GM19463 (cell line): ENCODE measurements around the gene MEGF11.
"Not testable (repeated sequence)": the region's sequence is repeated elsewhere in the genome, so short reads cannot be mapped to it uniquely, and the experiment has no call there.

Experiments used
- ATAC-seq: cut with Tn5 transposase; IDR thresholded peaks from one replicate; pipeline ENCODE4 v1.9.1; 2021; ENCODE audit warnings: mild to moderate bottlenecking, moderate library complexity; ENCODE audit not compliant: unreplicated experiment

MEGF11 gene

DNA sequence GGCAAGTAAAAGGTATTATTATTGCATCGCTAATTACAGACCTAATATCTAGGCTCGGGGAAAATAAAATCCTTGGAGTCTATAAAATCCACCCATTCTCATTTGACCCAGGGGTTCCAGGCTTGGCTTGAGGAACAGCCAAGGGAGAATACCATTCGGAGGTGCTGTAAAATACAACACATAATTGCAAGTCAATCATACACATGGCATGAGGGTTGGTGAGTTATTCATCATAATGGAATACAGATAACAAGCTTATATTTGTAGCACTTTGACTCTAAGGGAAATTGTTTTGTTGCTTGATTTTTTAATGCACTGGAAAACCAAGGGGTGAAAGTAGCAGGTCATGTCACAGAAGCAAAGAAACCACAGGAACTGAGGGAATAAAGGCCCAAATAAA, 23.0 kb upstream of the MEGF11 start:
- ATAC-seq, result no peak

- ATAC-seq, result no peak
These were observed 21.8 kb upstream of the MEGF11 start for GRCh38 chr15:66275352-66275751.

DNA sequence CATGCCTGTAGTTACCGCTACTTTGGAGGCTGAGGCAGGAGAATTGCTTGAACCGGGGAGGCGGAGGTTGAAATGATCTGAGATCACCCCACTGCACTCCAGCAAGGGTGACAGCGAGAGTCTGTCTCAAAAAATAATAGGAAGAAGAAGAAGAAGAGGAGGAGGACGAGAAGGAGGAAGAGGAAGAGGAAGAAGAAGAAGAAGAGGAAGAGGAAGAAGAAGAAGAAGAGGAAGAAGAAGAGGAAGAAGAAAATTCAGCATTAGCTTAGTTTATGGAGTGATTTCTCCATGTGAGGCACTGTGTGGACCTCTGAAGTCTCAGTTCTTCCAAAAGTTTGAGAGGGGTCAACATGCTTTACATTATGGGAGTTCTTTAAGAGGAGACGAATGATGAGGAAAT, 17.4 kb upstream of the MEGF11 start:
- ATAC-seq, result no peak

GRCh38 chr15:66269326-66270090, 16.0 kb upstream of the MEGF11 start:
- no peak for ATAC-seq

- ATAC-seq, result no peak
These were observed 11.4 kb upstream of the MEGF11 start for GRCh38 chr15:66264859-66265513.

DNA sequence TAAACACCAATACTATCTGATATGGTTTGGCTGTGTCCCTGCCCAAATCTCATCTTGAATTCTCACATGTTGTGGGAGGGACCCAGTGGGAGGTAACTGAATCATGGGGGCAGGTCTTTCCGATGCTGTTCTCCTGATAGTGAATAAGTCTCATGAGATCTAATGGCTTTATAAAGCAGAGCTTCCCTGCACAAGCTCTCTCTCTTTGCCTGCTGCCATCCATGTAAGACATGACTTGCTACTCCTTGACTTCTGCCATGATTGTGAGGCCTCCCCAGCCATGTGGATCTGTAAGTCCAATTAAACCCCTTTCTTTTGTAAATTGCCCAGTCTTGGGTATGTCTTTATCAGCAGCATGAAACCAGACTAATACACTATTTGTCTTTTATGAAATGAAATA, 9.3 kb upstream of the MEGF11 start:
- not testable (repeated sequence) for ATAC-seq

GRCh38 chr15:66261056-66261455, 7.5 kb upstream of the MEGF11 start:
- no peak for ATAC-seq

DNA sequence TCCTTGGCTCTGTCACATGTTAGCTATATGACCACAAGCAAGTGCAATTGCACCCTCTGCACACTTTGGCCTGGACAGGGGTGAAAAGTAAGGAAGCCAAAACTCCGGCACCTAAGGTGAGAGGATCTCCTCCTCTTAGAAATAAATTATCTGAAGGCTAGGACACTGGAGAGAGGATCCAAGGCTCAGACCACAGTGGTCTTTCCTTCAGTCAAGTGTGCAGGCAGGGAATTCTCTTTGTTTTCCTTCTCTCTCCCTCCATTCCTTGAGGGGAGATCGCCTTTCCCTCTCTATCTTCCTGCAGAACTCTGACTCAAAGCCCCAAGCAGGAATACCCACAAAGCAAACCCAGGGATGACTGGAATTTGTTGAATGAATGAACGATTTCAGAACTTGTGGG, 3.1 kb upstream of the MEGF11 start:
- ATAC-seq, result no peak

DNA sequence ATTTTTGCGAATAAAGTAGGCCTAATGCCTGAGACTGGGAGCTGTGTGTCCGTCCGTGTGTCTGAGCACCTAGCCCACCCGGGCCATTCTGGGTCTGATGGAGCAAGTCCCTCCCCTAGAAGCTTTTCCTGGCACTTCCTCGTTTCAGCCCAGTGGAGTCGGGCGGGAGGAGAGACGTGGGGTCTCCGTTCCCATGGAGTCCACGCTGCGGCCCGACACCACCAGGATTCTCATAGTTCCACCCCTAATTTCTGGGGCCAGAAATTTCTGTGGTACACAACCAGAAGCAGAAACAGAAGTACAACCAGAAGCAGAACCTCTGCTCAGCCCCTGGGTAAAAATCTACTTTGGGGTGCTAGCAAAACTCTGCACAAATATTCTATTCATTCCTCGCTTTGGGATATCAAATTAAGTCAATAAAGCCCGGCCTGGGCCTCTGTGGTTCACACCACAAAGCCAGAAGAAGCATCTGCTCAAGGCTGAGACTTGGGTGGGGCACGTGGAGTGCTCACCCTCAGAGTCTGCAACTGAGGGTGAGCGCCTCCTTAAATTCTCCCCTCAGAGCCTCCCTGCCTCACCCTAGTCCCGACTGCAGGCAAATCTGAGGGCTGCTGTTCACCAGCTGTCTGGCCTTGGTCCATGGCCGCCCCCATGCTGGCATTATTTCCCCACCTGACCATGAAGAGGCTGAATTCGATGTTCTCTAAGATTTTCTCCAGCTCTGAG, 1.6 kb upstream of the MEGF11 start:
- no peak for ATAC-seq

DNA sequence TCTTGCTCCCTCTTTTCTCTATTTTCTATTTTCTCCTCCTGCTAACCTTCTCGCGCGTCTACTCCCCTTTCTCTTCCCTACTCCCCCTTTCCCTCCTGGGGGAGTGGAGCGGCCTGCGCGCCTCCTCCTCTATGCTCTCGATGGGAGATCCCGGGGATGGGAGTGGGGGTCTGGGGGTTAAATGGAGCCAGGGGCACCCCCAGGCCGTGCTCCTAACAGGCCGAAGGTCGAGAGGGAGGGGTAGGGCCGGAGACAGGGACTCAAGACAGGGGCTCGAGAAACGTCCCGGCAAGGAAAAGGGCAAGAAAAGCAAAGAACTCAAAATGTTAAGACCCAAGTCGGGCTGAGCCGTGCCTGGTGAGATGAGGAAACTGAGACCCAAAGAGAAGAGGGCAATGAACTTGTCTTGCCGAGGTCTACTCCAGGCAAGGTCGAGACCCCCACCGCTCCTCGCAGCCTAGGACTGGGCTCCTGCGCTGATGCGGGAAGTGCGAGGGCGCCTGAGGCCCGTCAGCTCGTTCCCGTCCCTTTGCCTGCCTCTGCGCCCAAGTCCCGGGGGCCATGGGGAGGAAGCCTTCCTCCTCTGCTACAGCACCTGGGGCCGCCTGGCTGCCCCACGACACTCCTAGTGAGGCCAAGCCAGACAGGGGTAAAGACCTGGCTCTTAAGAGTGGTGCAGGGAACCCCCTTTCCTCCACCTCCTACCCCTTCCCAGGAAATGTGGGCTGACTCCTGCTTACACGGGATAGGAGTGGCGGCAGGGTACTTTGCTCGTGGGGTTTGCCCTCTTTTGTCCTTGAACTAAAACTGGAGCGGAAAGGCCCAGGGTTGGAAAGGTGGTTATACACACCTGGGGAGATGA, 770 bp upstream of the MEGF11 start:
- ATAC-seq, result no peak

GRCh38 chr15:66252685-66253417, 699 bp downstream of the MEGF11 start:
- ATAC-seq, result no peak

DNA sequence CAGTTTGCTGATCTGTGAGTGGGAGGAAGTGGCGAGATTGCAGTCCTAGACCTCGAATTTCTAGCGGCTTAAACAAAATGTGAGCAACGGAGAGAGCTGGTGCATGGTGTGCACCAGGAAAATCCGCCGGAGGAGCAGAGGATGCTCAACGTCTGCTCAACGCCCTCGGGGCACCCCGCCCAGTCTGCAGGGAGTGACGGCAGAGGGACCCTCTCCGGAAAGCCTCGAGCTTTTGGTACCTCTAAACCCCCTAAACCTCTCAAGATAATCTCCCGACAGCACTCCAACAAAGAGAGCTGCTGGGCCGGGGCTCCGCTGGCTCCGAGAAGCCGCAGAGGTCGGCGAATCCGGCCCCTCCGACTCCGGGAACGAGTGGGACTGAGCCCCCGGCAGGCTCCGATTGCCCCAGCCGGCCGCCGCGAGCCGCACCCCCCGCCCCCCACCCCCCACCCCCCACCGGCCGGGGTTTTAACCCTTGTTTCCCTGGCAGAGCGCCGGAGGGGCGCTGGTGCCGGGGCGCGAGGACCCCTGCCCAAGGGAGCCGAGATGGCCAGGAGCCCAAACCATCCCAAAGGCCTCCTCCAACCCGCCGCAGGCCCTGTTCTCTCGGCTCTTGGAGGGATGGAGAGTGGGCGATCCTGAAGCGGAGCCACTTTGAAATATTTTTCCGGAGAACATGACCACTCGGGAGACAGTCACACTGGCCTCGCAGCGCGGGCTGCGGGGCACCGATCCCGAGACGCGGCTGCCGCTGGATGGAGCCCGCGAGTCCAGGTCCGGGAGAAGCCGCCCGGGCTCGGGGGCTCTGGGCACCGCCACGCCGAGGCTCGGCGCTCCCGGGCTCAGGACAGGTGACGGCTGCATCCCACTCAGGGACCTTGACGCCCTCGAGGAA, 1.5 kb downstream of the MEGF11 start:
- no peak for ATAC-seq

DNA sequence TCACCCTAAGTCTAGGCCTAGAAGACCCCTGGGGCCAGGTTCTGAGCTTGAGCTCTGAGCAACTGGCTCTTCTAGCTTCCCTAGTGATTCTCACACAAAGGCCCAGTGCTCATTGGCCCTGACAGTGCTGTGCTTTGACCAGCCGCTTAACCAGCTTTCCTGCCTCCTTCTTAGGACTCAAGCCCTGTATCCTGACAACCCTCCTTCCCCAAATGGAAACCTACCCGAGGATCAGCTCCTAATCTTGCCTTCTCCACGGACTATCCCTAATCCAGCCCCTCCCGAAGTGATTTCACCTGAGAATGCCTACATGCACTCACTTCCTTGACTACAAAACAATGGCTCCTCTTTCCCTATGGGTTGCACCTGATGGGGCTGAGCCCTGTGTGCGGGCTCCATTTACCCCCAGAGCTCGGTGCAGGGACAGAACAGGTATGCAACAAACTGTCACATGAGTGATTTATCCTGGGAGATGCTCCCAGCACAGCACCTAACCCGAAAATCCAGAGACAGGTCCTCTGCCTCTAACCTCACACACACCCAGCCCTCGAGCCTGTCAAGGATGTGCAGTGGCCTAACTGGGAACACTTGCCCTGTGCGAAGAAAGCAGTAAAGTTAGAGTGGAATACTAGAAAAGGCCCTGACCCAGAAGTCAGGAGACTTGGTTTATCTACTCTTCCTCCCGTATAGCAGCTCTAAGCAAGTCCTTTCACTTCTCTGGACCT, 2.3 kb downstream of the MEGF11 start:
- ATAC-seq, result no peak

DNA sequence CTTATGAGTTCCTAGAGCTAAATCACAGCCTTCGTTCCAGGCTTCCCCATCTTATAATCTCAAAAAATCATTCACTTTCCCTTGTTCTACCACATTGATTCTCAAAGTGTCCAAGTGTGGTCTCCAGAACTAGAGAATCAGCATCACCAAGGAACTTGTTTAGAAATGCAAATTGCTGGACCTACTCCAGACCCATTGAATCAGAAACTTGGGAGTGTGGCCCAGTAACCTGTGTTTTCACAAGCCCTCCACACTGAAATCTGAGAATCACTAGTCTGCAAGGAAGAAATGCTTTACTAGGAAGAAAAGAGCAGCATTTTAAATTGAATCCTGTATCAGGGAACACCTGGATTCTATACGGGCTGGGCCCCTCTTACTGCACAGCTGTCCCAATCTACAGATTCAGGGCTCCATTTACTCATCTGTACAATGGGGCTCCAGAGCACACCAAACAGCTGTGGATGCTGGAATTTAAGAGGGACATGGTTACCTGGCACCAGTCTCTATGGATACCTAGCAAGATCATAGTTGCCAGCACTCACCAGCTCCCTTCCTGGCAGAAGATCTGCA, 3.9 kb downstream of the MEGF11 start:
- no peak for ATAC-seq

- ATAC-seq, result no peak
These were observed 6.6 kb downstream of the MEGF11 start for GRCh38 chr15:66246937-66247336.

GRCh38 chr15:66245832-66246231, 7.7 kb downstream of the MEGF11 start:
- not testable (repeated sequence) for ATAC-seq

DNA sequence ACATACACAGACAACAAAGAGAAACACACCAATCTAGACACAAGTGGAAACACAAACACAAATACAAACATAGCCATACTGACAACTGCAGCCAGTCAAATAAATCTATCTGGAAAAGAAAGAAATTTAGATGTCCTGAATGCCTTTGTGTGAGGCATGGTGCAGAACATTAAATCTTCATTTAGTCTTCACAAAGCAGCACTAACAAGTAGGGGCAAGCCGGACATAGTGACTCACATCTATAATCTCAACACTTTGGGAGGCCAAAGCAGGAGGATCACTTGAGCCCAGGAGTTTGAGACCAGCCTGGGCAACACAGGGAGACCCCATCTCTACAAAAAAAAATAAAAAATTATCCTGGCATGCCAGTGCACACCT, 11.7 kb downstream of the MEGF11 start:
- ATAC-seq, result no peak
